DLD1 (cell line): ENCODE data around the gene EPHA3.

Source experiments
- in situ Hi-C: cut with HindIII; loops from 2 replicates; pipeline ENCODE4 v1.10.0; 2017; ENCODE audit warnings: low sequenced_read_pairs

Gene EPHA3

GRCh38 chr3:89527736-89528305 is 420.4 kb downstream of the EPHA3 start:
- in situ Hi-C loops, result no loop called here
